ENCODE results near the gene IWS1.
"Not testable (repeated sequence)": the region's sequence is repeated elsewhere in the genome, so short reads cannot be mapped to it uniquely, and the experiment has no call there.

The IWS1 gene

DNA sequence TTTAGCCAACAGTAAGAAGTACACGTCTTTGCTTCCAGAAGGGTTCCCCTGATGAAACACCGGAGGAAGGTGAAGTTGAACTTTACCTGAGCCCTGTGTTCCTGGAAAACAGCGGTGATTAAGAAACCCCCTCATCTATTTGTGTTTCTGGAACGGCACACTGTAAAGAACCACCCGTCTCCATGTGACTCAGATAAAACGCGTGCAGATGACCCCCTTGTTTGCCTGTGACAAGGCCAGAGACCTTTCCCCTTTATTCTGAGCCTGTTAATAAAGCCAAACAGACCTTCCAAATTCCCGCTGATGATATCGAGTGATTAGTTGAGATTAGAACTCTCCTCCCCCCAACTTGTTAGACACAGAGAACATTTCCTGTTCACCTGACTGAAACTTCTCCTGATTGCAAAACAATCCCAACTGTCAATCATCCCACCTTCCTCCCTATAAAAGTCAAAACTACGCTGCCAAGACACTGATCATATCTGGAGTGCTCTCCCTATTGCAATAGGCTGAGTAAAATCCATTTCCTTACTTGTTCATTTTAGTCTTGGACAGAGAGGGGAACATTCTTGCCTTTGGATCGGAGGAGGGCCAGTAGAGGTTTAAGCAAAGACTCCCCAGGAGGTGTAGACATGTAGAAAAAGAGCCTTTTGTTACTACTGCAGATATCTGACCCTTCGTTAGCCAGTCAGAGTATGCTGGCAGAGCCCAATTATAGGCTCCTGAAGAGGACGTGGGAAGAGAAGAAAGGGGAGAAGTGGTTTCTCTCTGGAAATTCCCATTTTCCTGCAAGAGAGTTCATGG is 914 bp upstream of the IWS1 start:
- DNase-seq = no peak

DNA sequence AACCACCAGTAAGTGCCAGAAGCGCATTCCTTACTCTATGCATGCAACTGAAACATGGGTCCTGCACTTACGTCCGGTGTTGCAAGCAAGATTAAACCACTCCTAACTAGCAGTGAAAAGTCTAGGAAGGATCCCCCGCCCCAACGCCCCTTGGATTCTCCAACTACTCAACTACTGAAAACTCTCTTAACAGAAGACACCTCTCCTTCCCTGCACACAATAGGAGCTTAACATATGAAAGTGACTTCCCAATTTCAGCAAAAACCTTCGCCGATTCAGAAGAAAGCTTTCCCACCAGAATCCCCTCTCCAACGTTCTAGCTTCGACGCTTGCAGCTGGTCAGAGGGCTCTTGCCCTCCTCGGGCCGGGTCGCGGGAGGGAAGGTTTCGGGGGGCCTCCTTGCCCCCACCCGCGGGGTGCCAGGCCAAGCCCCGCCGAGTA is 578 bp downstream of the IWS1 start:
- DNase-seq = no peak

DNA sequence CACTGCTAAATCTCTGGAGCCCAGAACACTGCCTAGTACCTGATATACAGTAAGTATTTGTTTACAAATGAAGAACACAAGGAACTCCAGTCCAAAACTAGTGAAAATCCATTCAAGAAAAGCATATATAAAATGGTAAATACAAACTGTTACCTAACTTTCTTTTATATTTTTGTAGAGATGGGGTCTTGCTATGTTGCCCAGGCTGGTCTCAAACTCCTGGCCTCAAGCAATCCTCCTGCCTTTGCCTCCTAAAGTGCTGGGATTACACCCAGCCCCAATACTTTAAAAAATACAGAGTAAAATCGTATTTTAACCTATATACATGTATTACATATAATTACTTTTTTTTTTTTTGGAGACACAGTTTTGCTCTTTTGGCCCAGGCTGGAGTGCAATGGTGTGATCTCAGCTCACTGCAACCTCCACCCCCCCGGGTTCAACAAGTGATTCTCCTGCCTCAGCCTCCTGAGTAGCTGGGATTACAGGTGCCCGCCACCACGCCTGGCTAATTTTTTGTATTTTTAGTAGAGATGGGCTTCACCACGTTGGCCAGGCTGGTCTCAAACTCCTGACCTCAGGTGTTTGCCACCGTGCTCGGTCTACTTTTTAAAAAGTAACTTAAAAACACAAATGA is 2.0 kb downstream of the IWS1 start:
- not testable (repeated sequence) for DNase-seq

DNA sequence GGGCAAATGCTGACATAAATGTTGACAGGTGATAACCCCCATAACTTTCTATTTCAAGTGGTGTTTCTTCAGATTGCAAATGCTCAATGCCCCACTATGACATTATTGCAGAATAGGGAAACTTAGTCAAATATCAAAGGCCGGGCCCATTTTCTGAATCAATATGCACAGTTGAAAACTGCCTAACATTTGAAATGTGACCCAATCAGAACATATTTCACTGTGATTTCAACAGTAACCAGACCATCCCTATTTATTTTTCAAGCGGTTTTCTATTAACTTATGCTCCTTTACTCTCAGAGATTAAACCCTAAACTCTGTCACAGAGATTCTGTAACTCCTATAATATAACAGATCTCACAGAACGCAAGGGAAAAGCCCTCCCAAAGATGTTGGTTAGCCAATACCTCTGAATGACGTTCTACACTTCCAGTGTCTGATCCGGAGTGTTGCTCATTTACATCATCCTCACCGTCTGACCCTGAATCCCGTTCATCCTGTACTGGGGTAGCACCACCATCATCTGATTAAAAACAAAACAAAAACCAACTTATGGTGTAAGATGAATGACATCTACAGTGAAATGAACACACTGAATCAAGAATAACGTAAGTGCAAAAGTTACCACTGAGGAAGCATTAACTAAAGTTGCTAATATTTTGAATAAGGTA is 2.9 kb downstream of the IWS1 start:
- DNase-seq = no peak

DNA sequence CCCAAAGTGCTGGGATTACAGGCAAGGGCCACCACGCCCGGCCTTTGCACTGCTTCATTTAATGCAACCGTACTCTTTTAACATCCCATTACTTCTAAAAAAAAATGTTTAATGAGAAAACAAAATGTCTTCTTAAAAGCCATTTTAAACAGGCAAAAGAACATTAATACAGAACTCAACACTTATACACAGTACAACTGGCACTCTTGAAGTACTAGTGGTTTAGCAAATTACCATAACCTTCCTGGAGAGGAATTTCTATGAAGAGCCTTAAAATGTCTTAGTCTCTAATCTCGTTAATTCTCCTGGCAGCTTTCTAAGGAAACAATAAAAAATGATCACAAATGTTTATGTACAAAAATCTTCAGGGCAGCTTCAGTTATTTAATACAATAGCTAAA is 5.9 kb downstream of the IWS1 start:
- no peak for DNase-seq

DNA sequence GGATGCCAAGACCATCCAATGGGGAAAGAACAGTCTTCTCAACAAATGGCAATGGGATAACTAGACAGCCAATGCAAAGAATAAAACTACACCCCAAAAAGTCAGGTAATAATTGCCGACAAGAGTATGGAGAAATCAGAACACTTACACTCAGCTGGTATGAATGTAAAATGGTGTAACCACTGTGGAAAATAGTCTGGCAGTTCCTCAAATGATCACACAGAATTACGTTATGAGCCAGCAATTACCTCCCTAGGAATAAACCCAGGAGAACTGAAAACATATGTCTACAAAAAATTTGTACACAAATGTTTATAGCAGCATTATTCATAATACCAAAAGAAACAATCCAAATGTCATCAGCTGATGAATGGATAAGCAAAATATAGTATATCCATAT is 8.8 kb downstream of the IWS1 start:
- DNase-seq = no peak

DNA sequence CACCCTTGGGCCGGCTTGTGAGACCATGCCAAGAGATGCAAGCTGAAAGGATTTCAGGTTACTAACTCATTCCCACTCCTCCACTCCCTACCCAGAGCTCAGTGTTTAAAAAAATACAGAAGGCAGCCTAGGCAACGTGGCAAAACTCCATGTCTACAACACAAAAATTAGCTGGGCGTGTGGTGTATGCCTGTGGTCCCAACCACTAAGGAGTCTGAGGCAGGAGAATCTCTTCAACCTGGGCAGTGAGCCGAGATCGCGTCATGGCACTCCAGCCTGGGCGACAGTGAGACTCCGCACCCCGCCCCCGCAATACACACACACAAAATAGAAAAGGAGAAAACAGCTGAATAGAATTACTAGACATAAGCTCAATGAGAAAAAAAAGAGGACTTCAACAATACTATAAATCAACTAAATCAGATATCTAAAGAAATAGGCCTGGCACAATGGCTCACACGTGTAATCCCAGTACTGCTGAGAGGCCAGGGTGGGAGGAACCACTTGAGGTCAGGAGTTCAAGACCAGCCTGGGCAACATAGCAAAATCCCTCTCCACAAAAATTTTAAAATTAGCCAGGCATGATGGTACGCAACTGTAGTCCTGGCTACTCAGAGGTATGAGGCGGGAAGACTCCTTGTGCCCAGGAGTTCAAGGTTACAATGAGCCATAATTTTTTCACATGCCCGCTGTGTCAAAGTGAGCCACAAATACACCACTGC is 10.1 kb downstream of the IWS1 start:
- DNase-seq = no peak

DNA sequence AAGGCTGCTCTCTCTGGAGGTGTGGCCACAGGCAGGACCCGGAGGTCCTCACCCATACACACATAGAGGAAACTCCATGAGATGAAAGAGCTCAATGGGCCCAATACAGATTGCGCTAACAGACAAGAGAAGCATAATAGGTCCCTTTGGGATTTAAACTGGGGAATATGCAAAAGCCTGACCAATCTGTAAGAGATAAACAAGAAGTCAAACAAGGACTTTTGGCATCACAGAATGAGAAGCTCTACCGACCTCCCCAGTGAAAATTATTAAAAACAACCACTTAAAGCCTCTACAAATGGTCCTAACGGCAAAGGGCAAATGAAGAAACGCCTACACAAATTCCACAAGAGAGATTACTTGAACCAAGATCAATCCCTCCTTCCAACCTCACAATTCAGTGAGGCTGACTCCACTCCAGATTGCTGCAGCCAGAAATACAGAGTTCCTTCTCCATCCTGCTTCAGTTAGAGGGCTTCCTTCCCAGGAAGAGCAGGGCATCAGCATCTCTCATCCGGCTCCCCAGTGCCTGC is 10.8 kb downstream of the IWS1 start:
- no peak for DNase-seq

DNA sequence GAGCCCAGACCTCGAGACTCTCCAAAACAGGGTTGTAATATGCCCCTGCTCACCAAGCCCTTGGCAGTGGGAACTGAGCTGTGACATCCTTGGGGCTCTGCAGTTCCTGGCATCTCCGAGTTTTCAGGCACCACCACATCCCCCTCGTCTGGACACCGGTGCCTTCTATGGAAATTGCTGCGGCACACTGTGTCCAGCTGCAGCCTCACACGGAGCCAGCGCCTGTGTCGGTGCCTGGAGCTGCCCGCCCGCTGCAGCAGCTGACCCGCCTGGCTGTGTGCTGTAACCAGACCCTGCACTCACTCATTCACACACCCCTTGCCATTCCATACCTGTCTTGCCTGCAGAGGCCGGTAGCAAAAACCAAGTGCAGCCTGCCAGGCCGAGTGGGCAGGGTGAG is 11.8 kb downstream of the IWS1 start:
- DNase-seq = no peak

DNA sequence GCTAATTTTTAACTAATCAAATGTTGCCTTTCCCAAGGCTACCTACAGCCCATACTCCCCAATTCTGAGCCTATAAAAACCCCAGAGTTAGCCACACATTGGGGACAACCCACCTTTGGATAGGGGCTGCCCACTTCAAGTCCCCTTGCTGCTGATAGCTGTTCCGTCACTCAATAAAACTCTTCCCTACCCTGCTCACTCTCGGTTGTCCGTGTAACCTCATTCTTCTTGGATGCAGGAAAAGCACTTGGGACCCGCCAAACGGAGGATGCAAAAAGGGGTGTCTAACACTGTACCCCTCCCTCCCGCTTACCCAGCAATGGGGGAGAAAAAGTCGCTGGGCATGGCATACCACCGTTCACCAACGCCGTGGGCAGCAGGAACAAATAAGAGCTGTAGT is 12.2 kb downstream of the IWS1 start:
- no peak for DNase-seq

DNA sequence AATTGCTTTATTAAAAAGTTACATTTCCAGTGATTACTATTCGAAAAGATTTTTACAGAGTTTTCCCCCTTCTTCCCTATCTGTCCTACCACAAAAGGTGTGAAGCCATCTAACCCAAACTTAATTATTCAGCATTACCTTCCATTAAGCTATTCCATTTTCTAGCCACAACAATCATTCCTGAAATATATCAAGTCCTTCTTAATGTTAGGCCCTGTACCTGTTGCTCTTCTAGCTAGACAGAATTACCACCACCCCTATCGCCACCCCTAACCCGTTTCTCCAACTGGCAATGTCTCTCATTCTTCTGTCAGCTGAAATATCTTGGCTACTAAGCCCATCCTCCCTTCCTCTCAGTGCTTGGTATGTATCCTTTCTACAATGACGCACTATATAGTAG is 13.9 kb downstream of the IWS1 start:
- DNase-seq = no peak

DNA sequence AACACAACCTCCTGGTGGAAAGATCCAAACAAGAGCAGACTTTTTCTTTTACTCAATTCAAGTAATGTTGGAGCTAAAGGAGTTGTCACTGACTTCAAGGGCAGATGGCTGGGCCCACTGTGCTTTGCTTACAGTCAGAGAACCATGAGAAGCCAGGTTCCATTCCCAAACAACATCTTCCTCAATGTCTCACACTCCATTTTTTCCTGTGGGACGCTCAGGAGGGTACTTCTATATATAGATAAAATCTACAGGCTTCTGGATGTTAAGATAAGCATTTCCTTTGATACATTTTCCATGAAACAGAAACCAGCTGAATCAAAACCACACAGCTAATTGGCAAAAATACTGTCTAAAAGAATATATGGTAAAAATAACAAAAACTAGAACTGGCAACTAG is 14.4 kb downstream of the IWS1 start:
- no peak for DNase-seq

DNA sequence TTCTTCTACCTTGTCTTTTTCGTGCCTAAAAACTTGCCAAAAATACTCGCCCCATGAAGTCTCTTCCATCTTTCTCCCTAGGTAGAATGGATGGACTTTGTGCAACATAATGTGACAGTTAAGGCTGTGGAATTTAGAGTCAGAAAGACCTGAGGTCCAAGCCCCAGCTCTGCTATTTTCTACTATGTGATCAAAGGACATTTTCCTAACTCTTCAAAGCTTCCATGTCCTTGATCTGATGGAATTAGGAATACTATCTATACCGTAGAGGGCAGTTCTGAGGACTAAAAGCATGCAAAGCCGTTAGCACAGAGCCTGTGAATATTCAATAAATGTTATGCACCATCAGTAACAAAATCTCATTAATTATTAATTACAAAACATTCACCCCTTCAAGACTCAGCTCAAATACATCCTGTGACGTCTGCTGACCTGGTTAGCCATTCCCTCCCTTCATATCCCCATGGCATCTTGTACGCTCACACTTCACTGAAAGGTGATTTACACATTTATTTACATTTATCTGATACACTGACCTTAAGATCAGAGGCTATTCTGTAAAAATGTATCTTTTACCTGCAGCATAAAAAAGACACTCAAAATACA is 15.1 kb downstream of the IWS1 start:
- no peak for DNase-seq

DNA sequence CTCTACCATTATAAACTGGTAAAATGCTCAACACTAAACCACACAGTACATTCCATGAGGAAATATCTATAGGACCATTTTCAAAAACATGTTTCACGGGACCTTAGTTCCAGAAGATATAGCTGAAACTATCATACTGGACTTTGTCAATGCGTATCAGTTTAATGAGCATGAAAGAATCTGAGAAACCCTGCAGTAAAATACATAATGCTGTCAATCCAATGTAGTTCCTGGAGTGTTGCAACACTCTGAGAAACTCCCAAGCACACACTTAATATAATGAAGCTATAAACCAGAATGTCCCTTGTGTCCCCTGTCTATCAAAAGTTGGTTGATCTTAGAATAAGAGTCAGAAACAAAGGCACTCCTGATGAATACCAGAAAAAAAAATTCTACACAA is 16.2 kb downstream of the IWS1 start:
- no peak for DNase-seq

DNA sequence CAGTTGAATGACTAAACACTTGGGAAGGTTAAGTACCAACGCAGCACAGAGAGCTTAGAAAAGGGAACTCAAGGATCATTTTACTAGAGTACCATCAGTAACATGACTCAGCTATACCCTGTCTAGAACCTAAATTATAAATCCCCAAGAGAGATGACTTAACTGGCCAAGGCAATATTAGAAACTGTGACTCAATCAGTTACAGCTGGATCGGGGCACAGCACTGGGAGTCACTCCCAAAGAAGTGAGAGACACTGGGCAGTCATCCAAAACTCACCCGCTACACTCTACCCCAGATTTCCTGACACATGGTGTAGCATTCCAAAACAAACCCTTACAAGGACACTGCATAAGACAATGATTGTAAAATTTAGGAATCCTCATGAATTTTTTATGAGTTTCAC is 17.7 kb downstream of the IWS1 start:
- no peak for DNase-seq

DNA sequence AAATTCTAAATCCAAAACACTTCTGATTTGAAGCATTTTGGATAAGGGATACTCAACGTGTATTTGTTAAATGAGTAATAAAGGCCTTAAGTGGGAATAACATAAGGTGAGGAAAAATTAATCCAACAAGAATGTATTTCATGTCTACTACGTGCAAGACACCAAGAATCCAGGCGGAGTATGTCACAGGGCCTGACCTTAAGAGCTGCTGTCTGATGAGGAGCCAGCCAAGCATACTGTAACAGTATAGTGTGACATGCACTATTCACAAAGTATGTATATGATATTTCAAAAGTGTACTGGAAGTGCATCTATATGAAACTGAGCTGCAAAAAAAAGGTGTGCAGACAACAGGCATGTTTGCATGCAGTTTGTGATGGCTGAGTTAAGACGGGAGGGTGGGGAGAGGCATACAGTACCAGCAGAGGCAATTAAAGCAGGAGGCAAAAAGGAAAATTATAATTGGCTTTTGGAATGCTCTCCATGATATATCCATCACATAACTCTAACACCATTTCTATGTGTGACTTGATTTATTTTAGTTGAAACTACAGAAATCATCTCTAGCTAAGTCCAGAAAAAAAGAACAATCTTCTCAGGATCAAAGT is 18.2 kb downstream of the IWS1 start:
- no peak for DNase-seq

DNA sequence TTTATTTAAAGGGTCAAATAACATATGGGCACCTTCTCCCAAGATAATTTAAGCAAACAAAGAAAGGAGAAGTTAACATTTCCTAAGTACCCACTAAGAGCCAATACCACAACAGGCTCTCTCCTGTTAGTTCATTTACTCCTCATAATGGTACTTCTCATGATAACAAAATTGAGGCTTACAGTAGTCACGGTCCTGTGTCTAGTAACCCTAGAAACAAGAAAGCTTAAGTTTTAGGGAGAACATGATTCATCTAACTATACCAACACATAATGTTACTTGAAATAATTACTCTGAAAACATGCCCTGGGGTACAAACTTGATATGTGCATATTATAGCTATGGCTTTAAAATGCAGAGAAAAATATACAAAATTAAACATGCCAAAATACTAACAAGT is 19.8 kb downstream of the IWS1 start:
- no peak for DNase-seq

DNA sequence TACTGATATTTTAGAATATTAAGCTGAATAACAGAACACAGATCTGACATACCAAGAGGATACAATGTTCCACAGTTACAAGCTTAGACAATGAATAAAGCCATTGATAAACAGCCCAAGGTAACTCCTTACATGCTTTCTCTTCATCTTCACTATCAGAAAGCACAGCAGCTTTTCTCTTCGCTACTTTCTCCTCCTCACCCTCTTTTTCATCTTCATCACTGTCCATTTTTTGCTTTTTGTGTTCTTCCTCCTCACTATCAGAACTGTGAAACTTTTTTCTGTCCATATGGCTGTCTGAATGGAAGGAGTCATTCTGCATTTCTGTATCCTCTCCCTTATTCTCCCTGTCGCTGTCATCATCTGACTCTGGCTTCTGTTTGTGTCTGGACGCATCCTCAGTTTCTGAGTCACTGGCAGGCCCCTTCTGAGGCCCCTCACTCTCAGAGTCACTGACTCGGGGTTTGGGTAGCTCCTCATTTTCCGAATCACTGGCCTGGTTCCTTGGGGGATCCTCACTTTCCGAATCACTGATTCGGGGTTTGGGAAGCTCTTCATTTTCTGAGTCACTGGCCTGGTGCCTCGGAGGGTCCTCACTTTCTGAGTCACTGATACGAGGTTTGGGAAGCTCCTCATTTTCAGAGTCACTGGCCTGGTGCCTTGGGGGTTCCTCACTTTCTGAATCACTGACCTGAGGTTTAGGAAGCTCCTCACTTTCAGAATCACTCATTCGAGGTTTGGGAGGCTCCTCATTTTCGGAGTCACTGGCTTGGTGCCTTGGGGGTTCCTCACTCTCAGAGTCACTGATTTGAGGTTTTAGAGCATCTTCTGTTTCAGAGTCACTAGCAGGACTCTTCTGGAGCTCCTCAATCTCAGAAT is 21.5 kb downstream of the IWS1 start:
- DNase-seq = no peak

DNA sequence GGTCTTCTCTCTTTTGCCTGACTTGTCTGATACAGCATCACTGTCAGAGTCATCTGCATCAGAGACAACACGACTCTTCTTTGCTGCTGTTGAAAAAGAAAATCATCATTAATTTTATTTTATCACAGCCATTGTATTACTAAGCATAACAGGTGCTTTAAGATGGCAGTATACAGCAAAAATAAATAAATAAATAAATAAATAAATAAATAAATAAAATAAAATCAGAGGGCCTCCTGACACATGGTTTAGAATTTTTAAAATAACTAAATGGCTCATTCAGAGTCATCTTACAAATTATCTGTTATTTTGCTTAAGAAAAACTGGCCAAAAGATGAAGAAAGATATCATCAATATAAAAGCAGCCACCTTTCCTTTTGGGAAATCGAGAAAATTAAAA is 22.8 kb downstream of the IWS1 start:
- no peak for DNase-seq

DNA sequence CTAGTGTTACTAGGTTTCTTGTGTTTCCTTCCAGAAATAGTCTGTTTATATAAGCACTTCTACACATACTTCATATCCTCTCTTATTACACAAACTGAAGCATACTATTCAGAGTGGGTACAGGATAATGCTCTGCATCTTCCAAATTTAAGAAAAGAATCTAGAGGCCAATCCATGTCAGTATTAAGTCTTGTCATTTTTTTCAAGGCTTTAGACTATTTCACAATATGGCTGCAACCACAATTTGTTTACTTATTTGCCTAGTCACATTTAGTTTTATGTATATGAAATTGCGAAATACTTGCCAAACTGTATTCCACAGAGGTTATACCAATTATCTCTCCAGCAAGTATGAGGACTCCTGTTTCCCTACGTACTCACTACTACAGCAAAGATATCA is 27.9 kb downstream of the IWS1 start:
- no peak for DNase-seq

DNA sequence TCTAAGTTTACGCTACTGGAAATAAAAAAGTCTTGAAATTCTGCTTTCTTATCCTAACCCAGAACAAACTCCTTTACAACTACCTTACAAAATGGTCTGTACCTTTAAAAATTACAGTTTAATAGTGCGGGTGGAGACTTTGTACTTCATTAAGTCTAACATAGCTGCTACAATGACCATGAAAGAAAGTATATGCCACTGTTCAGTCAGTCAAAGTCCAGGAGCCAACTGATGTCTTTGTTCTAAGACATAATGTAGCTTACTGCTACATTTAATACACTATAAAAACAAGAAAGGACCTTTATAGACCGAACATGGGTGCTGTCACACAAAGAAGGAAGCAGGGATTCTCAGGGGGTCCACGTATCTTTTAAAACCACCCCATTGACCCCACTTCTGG is 36.0 kb downstream of the IWS1 start:
- DNase-seq = no peak
